ENCODE measurements around the gene PRAMEF5.
"Not testable (repeated sequence)": the region's sequence is repeated elsewhere in the genome, so short reads cannot be mapped to it uniquely, and the experiment has no call there.

Gene PRAMEF5

GRCh38 chr1:13279617-13280016 is 25.6 kb downstream of the PRAMEF5 start:
- not testable (repeated sequence) for H3K4me3 ChIP-seq (ENCODE audit: extremely low read depth, insufficient read depth, low read length, poor library complexity, severe bottlenecking); H3K36me3 ChIP-seq (ENCODE audit: control insufficient read depth, insufficient read depth, low read length); H3K4me1 ChIP-seq (ENCODE audit: control insufficient read depth, insufficient read depth, low read length, poor library complexity, severe bottlenecking); H3K27ac ChIP-seq (ENCODE audit: low read depth, low read length, severe bottlenecking); H3K9me3 ChIP-seq (ENCODE audit: control insufficient read depth, low read length)
- WGBS, 2 experiments (ENCODE audit: insufficient coverage in 2 of 2): no CpG with 5 or more reads among the region's 3 CpGs

- H3K27ac ChIP-seq (ENCODE audit: low read depth, low read length, severe bottlenecking); H3K9me3 ChIP-seq (ENCODE audit: control insufficient read depth, low read length); H3K4me3 ChIP-seq (ENCODE audit: extremely low read depth, insufficient read depth, low read length, poor library complexity, severe bottlenecking); H3K36me3 ChIP-seq (ENCODE audit: control insufficient read depth, insufficient read depth, low read length); H3K4me1 ChIP-seq (ENCODE audit: control insufficient read depth, insufficient read depth, low read length, poor library complexity, severe bottlenecking): not testable (repeated sequence)
- no CpG with 5 or more reads among the region's 1 CpG for WGBS, 2 experiments (ENCODE audit: insufficient coverage in 2 of 2)
Observed at GRCh38 chr1:13285037-13285436, 31.0 kb downstream of the PRAMEF5 start, which contains the start of gene PRAMEF8. Gene PRAMEF8 (minus strand): TSS chr1:13285137. CDS start chr1:13284091, 1,046 bp downstream.

- not testable (repeated sequence) for H3K27ac ChIP-seq (ENCODE audit: low read depth, low read length, severe bottlenecking); H3K4me3 ChIP-seq (ENCODE audit: extremely low read depth, insufficient read depth, low read length, poor library complexity, severe bottlenecking); H3K36me3 ChIP-seq (ENCODE audit: control insufficient read depth, insufficient read depth, low read length); H3K9me3 ChIP-seq (ENCODE audit: control insufficient read depth, low read length); H3K4me1 ChIP-seq (ENCODE audit: control insufficient read depth, insufficient read depth, low read length, poor library complexity, severe bottlenecking)
- WGBS, 2 experiments (ENCODE audit: insufficient coverage in 2 of 2): no CpG with 5 or more reads among the region's 3 CpGs
Observed at GRCh38 chr1:13289030-13289429, 35.0 kb downstream of the PRAMEF5 start.

GRCh38 chr1:13297216-13297931 is 43.4 kb downstream of the PRAMEF5 start:
- no CpG with 5 or more reads among the region's 5 CpGs for WGBS, 2 experiments (ENCODE audit: insufficient coverage in 2 of 2)
- not testable (repeated sequence) for H3K27ac ChIP-seq (ENCODE audit: low read depth, low read length, severe bottlenecking); H3K9me3 ChIP-seq (ENCODE audit: control insufficient read depth, low read length); H3K36me3 ChIP-seq (ENCODE audit: control insufficient read depth, insufficient read depth, low read length); H3K4me3 ChIP-seq (ENCODE audit: extremely low read depth, insufficient read depth, low read length, poor library complexity, severe bottlenecking); H3K4me1 ChIP-seq (ENCODE audit: control insufficient read depth, insufficient read depth, low read length, poor library complexity, severe bottlenecking)

GRCh38 chr1:13298699-13299098 is 44.7 kb downstream of the PRAMEF5 start:
- not testable (repeated sequence) for H3K4me1 ChIP-seq (ENCODE audit: control insufficient read depth, insufficient read depth, low read length, poor library complexity, severe bottlenecking); H3K4me3 ChIP-seq (ENCODE audit: extremely low read depth, insufficient read depth, low read length, poor library complexity, severe bottlenecking)
- no CpG with 5 or more reads among the region's 27 CpGs for WGBS, 2 experiments (ENCODE audit: insufficient coverage in 2 of 2)

GRCh38 chr1:13302197-13302596 is 48.2 kb downstream of the PRAMEF5 start:
- H3K9me3 ChIP-seq (ENCODE audit: control insufficient read depth, low read length); H3K36me3 ChIP-seq (ENCODE audit: control insufficient read depth, insufficient read depth, low read length); H3K4me1 ChIP-seq (ENCODE audit: control insufficient read depth, insufficient read depth, low read length, poor library complexity, severe bottlenecking); H3K4me3 ChIP-seq (ENCODE audit: extremely low read depth, insufficient read depth, low read length, poor library complexity, severe bottlenecking); H3K27ac ChIP-seq (ENCODE audit: low read depth, low read length, severe bottlenecking): not testable (repeated sequence)

More at GRCh38 chr1:13298699-13299098, 44.7 kb downstream of the PRAMEF5 start:
- H3K27ac ChIP-seq (ENCODE audit: low read depth, low read length, severe bottlenecking); H3K36me3 ChIP-seq (ENCODE audit: control insufficient read depth, insufficient read depth, low read length); H3K9me3 ChIP-seq (ENCODE audit: control insufficient read depth, low read length): not testable (repeated sequence)

- no CpG with 5 or more reads among the region's 1 CpG for WGBS, 2 experiments (ENCODE audit: insufficient coverage in 2 of 2)
- not testable (repeated sequence) for H3K36me3 ChIP-seq (ENCODE audit: control insufficient read depth, insufficient read depth, low read length); H3K4me1 ChIP-seq (ENCODE audit: control insufficient read depth, insufficient read depth, low read length, poor library complexity, severe bottlenecking)
Observed at GRCh38 chr1:13303239-13303638, 49.2 kb downstream of the PRAMEF5 start, which contains the start of gene PRAMEF33. Gene PRAMEF33 (plus strand): TSS chr1:13303539. CDS start chr1:13305955, 2,416 bp downstream.

More at GRCh38 chr1:13303239-13303638, 49.2 kb downstream of the PRAMEF5 start, which contains the start of gene PRAMEF33:
- H3K4me3 ChIP-seq (ENCODE audit: extremely low read depth, insufficient read depth, low read length, poor library complexity, severe bottlenecking); H3K9me3 ChIP-seq (ENCODE audit: control insufficient read depth, low read length); H3K27ac ChIP-seq (ENCODE audit: low read depth, low read length, severe bottlenecking): not testable (repeated sequence)

All from mesodermal cell (in vitro differentiated cells).